H1 (cell line): ENCODE results near the gene PAX8. TPM values are rescaled to one million over a fixed set of nuclear protein-coding genes. Genes with fewer than 3 reads are reported as not detected.

ENCODE experiments used
- ASH2L ChIP-seq: fragments of 200-600, 300-600 bp; sonication (generic); IDR thresholded peaks from one replicate; pipeline ENCODE4 v1.7.1; 2017; ENCODE audit warnings: low read length
- BACH1 ChIP-seq: IDR thresholded peaks from 2 replicates; pipeline ENCODE4 v1.6.1; 2012; ENCODE audit warnings: low read length, improper control_type of control experiment
- EGR1 ChIP-seq: IDR thresholded peaks from 2 replicates; pipeline ENCODE4 v1.6.1; 2011; ENCODE audit warnings: low read depth, low read length, borderline replicate concordance
- GTF2F1 ChIP-seq: IDR thresholded peaks from 2 replicates; pipeline ENCODE4 v1.6.1; 2012; ENCODE audit warnings: low read depth, low read length, improper control_type of control experiment, borderline replicate concordance
- KDM1A ChIP-seq: fragments of 200-600, 300-600 bp; sonication (generic); IDR thresholded peaks from 2 replicates; pipeline ENCODE4 v1.7.1; 2016; ENCODE audit warnings: mild to moderate bottlenecking, low read length, borderline replicate concordance
- PHF8 ChIP-seq: fragments of 200-600 bp; sonication (generic); conservative IDR thresholded peaks from 2 replicates; pipeline ENCODE4 v1.7.1; 2012; ENCODE audit warnings: low read depth, mild to moderate bottlenecking, inconsistent platforms, low read length, moderate library complexity
- RAD21 ChIP-seq, 2 experiments: IDR thresholded peaks in 1 of 2; conservative IDR thresholded peaks in 1 of 2; 2 replicates each; pipeline ENCODE4 v1.6.1; 2011; ENCODE audit warnings: low read depth in 2 of 2, low read length in 2 of 2, improper control_type of control experiment in 1 of 2, inconsistent platforms in 1 of 2, mild to moderate bottlenecking in 1 of 2, moderate library complexity in 1 of 2
- SIX5 ChIP-seq: IDR thresholded peaks from 2 replicates; pipeline ENCODE4 v1.6.1; 2011; ENCODE audit warnings: mild to moderate bottlenecking, low read depth, low read length
- TCF12 ChIP-seq: IDR thresholded peaks from 2 replicates; pipeline ENCODE4 v1.6.1; 2011; ENCODE audit warnings: low read depth, mild to moderate bottlenecking, low read length
- USF2 ChIP-seq: IDR thresholded peaks from 2 replicates; pipeline ENCODE4 v1.6.1; 2011; ENCODE audit warnings: low read length, improper control_type of control experiment
- polyA plus RNA-seq, 7 experiments: library from polyadenylated mRNA; depleted of rRNA in 3 of 7; stranded (reverse) in 5 of 7; unstranded in 2 of 7; fragments of >200 nt in 5 of 7; fragments of 200-250 nt in 2 of 7; gene quantifications; 1 replicate in 5 of 7; 2 replicates in 1 of 7; 4 replicates in 1 of 7; pipeline versions ENCODE4 v1.2.1 to v1.2.3, GENCODE V29; 2011 to 2013; ENCODE audit warnings: missing spikeins in 2 of 7, mixed read lengths in 2 of 7
- total RNA-seq: library from RNA; stranded (reverse); fragmentation: NEBNext Ultra II Directional; extraction: Animal tissue kit (Norgen Biotek cat#: 25700); gene quantifications from 2 replicates; pipeline ENCODE4 v1.2.1, GENCODE V29; 2021

PAX8 gene
- total and polyA plus RNA-seq, 2 of the 8 experiments (the other 6 are each of a cell fraction or from before 2014, with no cell fraction given): 0.02 TPM; not detected in 1

GRCh38 chr2:113257516-113258264 lies 21.0 kb downstream of the PAX8 start (continued):
- no peak for TF ChIP-seq KDM1A
- TF ChIP-seq ASH2L: no peak
- no peak for TF ChIP-seq USF2
- TF ChIP-seq SIX5: no peak
- TF ChIP-seq EGR1: no peak
- TF ChIP-seq GTF2F1: no peak
- no peak for TF ChIP-seq TCF12
- TF ChIP-seq BACH1: no peak
- TF ChIP-seq RAD21 (IDR thresholded peaks at IDR 0.05 in 1 of 2, conservative IDR thresholded peaks at IDR 0.05 in 1 of 2; ENCODE audit: low read depth in 2 of 2, low read length in 2 of 2): no peak
- no peak for TF ChIP-seq PHF8
